Activated T-cell treated with anti-CD3 and anti-CD28 coated beads for 4 hours (primary cell): Measurements from ENCODE around the gene IL10RA.

ENCODE experiments used
- DNase-seq: peaks from one replicate; pipeline ENCODE4 v3.0.0-alpha.2; 2020

The IL10RA gene

DNA sequence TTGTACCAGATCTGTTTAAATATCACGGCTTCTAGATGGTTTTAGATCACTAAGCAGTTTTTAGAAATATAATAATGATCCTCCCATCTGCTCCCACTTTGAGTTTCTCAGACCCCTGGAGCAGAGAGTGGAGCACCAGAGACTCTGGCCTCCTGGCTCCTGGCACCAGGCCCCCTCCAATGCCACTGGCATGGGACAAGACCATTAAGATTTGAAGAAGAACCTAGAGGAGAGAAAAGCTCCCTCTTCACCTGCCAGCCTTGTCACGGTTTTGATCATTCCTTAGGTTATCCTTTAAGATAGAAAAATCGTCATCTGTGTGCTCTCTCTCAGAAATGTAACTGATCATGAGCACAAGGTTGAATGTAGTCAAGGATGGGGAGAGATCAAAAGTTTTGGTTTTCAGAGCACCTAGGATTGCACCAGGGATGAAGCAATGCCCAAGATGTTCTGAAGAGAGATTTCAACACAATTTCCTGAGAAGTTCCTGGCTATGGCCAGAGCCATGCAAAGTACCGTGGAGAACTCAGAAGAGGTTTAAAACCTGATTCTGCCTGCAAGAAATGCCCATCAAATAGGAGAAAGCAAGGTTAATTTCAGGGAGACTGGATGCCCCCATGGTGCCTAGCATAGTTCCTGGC, 22.2 kb downstream of the IL10RA start:
- no peak for DNase-seq

DNA sequence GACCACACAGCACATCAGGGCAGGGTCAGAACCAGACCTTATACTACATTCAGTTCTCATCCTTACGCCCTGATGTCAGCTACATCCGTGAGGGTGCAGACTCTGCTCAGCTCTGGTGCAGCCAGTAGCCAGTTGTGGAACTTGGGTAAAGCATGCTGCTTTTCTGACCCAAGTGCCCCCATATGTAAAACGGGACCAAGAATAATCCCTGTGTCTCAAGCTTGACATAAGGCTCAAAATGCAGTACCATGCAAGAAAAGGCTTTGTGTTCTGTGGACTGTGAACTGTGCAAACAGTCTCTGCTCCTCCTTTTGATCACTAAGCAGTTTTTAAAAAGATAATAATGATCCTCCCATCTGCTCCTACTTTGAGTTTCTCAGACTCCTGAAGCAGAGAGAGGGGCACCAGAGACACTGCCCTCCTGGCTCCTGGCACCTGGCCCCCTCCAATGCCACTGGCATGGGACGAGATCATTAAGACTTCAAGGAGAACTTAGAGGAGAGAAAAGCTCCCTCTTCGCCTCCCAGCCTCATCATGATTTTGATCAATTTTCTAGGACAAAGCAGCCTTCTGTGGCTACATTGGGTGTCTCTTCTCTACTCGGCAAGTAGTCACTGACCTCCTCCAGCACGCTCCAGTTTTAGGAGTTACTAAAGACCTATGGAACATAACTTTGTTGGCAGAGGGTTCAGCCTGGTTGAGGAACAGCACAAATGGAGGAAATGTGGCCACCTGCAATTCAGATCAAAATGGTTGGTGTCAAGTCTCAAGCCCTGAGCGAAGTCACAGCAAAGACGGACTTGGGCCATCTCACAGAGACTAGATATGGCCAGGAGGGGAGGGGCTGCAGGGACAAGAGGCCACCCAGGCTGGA, 23.9 kb downstream of the IL10RA start:
- DNase-seq: no peak

DNA sequence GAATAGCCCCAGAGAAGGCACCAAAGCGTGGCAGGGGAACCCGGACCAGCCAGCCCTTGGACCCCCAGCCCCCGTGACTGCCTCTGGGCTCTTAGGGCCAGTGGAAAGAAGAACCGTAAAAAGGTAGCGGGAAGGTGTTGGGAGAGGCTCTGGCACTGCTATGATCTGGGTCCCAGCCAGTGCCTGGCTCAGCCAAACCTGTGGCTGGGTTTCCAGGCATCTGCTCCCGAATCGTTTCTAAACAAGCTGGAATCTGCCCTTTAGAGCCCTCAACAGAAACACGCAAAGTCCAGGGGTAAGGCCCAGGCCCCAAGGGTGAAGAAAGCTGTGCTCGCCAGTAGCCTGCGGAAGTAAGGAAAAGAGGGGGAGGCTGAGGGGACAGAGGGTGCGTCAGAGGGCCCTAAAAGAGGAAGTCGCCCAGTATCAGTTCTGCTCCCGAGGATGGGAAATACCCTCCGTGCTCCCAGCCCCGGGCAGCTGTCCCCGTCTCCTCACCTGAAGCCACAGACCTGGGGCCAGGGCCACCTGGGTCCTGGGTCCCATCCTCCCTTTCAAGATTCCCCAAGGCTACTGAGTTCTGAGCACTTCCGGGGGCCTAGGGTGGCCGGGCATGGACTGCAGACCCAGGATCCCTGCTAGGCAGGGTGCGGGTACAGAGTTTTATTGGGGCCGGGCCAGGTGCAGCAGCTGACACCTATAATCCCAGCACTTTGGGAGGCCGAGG, 24.7 kb downstream of the IL10RA start:
- DNase-seq: no peak

DNA sequence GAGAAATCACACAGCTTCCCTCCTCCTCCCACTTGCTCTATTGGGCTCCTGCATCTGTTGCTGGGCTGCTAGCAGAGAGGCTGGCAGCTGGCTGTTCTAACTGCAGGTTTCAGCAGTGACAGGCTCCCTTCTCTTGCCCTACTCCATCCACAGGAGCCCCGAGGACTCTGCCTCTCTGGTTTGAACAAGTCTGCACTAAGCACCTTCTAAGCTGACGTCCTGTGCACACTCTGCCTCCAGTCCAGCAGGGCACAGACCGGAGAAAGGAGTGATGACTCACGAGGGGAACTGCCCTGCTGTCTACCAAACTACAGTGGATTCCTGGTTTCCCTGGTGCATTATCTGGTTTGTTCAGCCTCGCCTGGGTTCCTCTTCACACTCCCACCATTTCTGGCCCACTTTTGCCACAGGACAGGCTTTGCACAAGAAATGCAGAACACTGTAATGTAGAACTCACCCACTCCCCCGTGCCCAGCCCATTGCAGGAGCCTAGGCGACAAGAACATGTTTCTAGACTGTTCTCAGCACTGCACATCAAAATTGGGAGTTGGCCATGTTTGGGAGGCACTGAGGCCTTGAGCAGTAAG, 26.0 kb downstream of the IL10RA start:
- no peak for DNase-seq

- no peak for DNase-seq
Measured at GRCh38 chr11:118014022-118014421, 27.8 kb downstream of the IL10RA start.

- no peak for DNase-seq
Measured at GRCh38 chr11:118015385-118015841, 29.2 kb downstream of the IL10RA start.

GRCh38 chr11:118016104-118016503, 29.9 kb downstream of the IL10RA start:
- no peak for DNase-seq

DNA sequence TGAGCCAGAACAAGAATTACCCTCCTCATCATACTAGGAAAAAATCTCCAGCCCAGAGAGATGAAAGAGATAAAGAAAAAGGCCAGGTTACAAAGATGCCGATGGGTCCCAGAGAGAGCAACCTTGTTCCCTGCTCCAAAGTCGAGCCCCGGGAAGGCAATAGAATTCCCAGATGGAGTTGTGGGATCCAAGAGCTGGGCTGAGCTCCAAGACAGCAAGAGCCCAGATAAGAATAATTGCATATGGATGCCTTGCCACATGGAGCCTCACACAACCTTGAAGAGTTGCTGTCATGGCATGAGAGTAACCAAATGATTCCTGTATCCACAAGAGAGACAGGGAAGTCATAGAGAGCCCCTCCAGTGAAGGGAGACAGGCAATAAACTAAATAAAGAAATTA, 30.9 kb downstream of the IL10RA start:
- DNase-seq: no peak

DNA sequence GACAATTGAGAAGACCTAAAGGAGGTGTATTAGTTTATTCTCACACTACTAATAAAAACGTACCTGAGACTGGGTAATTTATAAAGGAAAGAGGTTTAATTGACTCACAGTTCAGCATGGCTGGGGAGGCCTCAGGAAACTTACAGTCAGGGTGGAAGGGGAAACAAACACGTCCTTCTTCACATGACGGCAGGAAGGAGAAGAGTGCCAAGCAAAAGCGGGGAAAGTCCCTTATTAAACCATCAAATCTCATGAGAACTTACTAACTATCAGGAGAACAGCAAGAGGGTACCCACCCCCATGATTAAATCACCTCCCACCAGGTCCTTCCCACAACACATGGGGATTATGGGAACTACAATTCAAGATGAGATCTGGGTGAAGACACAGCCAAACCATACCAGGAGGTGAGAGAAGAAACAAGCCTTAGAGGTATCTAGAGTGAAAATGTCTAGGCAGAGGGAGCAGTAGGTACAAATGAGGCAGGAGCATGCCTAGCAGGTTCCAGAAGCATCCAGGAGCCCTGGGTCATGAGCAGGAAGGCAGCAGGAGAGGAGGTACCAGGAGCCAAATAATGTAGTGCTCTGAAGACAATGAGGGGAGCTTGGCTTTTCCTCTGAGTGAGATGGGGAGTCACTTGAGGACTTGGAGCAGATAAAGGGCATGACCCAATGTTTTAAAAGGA, 31.6 kb downstream of the IL10RA start:
- no peak for DNase-seq

- no peak for DNase-seq
Measured at GRCh38 chr11:118018401-118018800, 32.2 kb downstream of the IL10RA start.

GRCh38 chr11:118021146-118021545, 35.0 kb downstream of the IL10RA start:
- DNase-seq: no peak

DNA sequence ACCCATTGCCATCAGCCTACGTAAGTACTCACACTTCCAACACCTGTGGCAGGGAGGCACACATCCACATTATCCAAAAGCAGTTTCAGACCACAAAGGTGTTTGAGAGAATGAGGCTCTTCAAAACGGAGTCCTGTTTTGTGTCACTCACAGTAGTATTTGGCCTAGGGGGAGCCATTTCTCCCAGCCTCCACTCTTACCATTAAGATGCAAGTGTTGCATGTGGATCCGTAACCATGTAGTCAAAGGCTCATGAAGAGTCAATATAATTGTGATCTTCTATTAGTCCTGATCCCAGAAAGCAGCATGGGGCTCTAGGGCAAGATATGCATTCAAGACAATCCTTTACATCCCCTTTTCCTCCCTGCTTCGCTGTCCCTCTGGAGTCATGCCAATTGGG, 41.5 kb downstream of the IL10RA start:
- no peak for DNase-seq

DNA sequence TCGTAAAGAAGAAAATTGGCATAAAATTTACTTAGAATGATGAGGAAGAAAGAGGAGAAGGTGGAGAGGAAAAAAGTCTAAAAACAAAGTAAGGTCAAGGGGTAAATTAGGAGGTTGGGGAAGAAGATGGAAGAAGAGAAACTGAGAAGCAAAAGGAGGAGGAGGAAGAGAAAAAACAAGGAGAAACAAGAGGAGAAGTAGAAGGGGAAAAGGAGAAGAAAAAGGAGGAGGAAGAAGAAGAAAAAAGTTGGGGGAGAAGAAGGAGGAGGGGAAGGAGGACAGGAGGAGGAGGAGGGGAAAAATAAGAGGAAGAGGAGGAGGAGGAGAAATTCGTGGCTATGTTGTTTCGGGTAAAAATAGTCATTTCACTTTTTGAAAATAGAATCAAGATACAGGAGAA, 42.4 kb downstream of the IL10RA start:
- DNase-seq: no peak

DNA sequence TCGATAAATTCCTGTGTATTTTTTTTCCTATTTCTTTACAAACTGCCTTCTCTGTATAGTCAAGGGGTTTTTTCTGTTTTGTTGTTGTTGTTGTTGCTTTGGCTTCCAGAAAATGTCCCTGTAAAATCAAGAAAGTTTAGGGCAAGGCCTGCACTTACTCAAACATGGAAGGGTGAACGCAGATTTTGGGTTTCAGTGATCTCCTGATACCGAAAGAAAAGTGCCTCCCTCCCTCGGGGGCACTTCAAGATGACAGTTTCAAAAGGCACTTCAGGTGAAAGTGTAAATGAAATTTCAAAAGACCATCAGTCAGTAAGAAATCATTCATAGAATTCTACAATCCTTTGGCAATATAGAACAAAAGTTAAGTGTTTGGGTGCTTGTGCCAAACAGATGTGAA, 47.2 kb downstream of the IL10RA start:
- DNase-seq: no peak

DNA sequence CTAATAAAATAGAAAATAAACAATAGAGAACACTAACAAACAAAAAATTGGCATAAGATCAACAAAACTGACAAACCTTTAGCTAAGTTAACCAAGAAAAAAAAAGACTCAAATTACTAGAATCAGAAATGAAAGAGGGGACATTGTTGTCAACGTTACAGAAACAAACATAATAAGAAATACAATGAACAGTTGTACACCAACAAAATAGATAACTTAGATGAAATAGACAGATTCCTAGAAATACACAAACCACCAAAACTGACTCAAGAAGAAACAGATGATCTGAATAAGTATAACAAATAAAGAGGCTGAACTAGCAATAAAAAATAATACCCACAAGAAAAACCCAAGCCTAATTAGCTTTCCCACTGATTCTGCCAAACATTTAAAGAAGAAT, 55.9 kb downstream of the IL10RA start:
- no peak for DNase-seq

GRCh38 chr11:118042796-118043195, 56.6 kb downstream of the IL10RA start:
- DNase-seq: no peak

DNA sequence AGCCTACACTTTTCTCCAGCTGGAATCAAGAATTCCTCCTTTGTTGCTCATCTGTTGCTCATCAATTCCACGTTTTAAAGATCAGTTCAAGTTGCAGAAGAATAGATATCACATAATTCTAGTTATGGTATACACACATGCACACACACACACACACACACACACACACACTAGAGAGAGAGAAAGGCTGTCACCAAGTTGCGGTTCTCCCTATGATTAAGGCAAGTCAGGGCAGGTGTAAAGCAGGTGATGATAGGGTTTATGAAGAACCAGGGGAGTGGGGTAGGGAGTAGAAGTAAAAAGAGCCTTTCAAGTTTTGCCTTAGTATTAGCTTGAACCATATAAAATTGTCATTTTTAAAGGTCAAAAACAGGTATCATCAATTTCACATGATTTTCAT, 59.0 kb downstream of the IL10RA start:
- DNase-seq: no peak

- DNase-seq: peak; percentile 21
Measured at GRCh38 chr11:118046051-118046963, 60.1 kb downstream of the IL10RA start.

DNA sequence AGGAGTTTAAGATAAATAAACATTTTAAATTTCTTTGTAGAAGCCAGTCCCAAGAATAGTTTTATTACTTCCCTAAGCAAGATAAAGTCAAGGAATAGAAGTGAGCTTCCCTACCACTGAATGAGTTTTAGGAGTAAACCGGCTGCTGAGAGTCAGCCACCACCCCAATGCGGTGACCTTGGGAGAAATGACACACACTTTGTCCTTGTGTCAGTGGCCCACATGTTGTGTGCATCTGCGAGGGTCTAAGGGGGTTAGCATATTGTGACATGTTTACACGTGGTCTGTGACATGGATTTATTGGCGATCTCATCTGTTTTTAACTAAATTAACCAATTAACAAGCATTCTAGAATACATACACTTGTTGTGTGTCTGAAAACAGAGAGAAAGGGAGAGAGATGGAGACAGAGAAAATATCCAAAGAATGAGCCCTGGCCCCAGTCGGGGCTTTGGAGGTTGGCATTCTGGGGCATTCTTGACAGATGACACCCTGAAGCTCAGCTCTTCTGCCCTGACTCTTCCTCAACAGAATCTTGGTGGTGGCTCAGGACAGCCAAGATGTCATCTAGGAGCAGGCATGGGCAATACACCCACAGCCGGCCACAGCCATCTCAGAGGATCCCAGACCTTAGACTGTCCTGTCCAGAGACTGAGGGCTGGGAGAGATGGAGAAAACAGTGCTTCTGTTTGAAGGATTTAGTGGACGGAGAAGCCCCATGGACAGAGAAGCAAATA, 60.9 kb downstream of the IL10RA start:
- no peak for DNase-seq

DNA sequence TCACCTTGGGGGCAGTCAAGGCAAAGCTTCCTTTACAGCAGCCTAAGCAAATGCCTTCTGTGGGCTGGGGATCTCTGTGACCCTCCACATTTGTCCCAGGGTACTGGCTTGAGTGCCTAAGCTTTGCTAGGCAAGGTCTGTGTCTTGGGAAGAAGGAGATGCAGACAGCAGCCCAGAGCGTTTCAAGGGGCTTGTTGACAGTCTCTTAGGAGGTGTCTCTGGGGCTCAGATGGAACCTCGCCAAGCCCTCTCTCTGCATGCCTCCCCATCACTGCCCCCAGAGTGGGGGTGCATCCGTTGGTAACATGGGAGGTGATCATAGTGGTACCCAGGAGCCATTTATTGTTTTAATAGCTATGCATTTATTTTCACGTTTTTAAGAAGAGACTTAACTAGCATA, 61.6 kb downstream of the IL10RA start:
- no peak for DNase-seq
